COR-L47 (cell line): ENCODE data around the gene RNF150.

Source experiments
- DNase-seq: peaks from one replicate; lab custom pipeline; 2025; lab: John Stamatoyannopoulos, UW

The RNF150 gene

GRCh38 chr4:141131723-141132071 is 1.6 kb downstream of the RNF150 start:
- no peak for DNase-seq

DNA sequence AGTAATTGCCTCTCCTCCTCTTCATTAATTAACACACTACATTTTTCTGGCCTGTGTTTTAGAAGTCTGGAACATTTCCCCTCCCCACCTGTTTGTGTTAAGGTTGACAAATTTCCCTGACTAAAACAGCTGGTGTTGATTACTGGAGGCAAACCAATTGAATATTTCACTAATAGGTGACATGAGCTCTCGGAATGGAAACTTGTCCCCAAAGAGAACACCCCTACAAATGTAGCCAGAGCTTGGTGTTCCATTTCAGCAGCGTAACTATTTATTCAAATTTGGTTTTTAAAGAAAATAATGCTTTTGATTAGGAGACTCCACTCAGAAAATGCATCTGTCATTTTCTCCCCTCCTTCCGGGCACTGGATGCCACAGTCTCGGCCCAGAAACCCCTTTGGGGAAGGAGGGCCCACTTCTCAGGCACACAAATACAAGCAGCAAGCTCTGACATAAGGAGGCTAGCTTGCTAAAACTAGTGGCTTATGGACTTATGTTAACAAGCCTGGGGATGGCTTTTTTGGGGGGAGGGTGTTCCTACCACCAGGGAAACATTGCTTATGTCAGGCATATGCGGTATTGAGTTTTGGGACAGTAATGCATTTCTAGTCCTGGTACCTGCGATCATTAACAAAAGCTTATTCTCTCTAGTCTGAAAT is 2.2 kb downstream of the RNF150 start:
- DNase-seq = no peak

DNA sequence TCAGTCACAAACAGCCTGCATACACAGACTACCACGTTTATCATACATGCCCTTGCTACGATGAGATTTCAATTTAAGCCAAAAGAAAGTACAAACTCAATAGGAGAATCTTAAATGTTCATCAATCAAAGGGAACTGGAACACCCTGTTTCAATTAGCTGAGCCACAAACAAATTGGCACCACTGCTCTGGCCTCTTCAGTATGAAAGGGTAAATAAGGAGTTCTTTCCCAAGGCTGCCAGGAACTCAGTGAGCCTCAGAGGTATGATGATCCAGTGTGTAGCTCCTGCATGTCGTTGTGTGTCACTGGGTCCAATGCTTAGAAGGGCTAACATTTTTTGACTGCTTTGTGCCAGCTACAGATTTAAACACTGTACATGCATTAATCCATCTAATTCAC is 5.4 kb downstream of the RNF150 start:
- DNase-seq = no peak

GRCh38 chr4:141126769-141127168 is 6.5 kb downstream of the RNF150 start:
- no peak for DNase-seq

DNA sequence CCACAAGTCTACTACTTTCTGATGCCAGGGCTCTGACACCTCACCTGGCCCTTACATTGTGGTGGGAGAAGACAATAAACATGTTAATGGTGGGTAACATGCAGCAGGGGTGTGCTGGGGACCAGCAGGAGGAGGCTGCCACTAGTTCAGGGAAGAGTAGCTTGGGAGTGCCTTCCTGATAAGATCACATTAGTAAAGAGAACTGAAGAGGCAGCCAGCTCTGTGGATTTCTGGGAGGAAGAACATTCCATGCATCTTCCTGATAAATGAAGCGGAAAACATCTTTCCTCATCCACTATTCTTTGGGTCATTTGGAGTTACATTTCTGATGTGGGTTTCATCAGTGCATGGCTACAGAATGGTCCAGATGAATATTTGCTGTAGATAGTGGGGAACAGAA is 9.0 kb downstream of the RNF150 start:
- no peak for DNase-seq

GRCh38 chr4:141121768-141122454 is 11.4 kb downstream of the RNF150 start:
- no peak for DNase-seq

GRCh38 chr4:141121101-141121500 is 12.2 kb downstream of the RNF150 start:
- DNase-seq = no peak

DNA sequence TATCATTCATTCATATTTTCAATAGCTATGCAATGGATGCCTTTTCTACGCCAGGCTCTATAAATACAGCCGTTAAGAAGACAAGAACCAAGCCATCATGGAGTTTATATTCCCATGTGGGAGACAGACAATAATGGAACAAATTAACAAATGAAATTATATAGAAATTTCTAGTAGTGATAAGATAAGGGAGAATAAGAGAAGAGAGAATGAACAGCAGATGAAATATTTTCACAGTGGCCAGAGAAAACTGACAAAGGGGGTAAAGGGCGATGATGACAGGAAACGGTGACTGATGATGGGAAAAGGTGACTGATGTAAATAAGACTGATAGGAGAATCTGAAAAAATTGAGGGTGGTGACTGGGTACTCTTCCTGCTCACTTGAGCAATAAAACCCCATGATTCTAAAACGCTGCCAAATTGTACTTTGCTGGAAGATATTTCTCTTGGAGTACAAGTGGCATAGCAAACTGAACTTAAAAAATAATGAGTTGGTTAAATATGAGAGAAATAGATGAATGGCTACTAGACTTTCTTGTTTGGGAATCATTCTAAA is 13.2 kb downstream of the RNF150 start:
- no peak for DNase-seq

GRCh38 chr4:141119071-141119470 is 14.2 kb downstream of the RNF150 start:
- no peak for DNase-seq

- DNase-seq = no peak
Measured at GRCh38 chr4:141118381-141118780, 14.9 kb downstream of the RNF150 start.

DNA sequence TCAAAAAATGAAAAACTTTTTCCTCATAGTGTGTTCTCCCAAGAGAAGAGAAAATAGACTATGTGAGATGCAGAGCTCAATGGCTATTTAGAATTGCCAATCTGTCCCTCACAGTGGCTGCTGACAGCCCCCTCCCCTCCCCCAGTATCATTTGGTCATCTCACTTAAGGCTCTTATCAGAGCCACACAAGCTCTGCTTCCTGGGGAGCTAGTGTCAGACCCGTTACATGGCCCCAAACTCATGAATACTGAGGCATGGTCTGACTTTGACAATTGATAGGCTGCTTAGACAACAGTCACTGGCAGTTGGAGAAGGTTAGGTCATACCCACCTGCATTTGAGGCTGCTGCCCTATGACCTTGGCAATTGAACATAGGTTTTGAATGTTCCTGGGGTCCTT is 15.3 kb downstream of the RNF150 start:
- no peak for DNase-seq

- DNase-seq = no peak
Measured at GRCh38 chr4:141109983-141110382, 23.3 kb downstream of the RNF150 start.

- no peak for DNase-seq
Measured at GRCh38 chr4:141107927-141108326, 25.3 kb downstream of the RNF150 start.

- no peak for DNase-seq
Measured at GRCh38 chr4:141102367-141102766, 30.9 kb downstream of the RNF150 start.

DNA sequence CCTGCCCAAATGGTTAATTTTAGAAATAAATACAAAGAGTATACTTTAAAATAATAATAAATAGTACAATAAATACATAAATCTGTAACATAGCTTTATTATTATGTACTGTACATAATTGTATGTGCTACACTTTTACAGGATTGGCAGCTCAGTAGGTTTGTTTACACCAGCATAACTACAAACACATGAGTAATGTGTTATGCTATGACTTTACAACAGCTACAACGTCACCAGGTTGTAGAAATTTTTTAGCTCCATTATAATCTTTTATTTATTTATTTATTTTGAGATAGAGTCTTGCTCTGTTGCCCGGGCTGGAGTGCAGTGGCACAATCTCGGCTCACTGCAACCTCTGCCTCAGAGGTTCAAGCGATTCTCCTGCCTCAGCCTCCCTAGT is 31.8 kb downstream of the RNF150 start:
- DNase-seq = no peak

DNA sequence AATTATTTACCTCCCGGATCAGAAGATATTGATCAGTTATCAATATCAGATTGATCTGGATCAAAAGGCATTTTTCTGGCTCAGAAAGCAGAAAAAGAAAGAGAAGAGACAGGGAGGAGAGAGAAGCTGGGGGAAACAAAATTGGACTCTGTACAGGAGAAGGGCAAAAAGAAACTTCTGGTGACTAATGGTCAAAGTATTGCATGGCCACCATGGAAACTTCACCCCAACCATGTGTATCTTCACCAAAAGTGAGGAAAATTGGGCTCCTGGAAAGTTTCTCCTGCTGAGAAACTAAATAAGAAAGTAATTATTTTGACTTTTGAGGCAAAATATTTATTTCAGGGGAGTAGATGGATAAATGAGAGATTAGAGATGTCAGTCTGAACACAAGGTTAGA is 33.9 kb downstream of the RNF150 start:
- no peak for DNase-seq

GRCh38 chr4:141098163-141098562 is 35.1 kb downstream of the RNF150 start:
- DNase-seq = no peak

- DNase-seq = no peak
Measured at GRCh38 chr4:141090473-141090872, 42.8 kb downstream of the RNF150 start.

DNA sequence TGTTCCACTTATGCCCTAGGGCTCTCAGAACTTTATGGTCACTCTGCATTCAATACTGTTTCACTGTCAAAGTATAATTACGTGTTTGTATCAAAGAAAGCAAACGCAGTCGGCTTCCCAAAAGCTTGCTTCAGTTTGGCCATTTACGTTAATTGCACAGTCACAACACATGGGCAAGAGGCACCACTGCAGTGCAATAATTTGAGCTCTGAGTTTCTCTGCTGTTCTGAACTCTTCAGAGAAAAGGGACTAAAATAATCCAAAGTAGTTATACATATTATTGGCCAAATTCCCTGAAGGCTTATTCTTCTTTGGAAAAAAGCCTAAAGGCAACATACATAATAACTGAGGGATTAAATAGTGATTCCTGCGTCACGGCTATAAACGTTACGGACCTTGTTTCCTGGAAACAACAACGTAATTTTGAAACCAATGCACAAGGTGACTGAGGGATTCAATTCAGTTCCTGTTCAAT is 51.3 kb downstream of the RNF150 start:
- DNase-seq = peak; percentile 24

DNA sequence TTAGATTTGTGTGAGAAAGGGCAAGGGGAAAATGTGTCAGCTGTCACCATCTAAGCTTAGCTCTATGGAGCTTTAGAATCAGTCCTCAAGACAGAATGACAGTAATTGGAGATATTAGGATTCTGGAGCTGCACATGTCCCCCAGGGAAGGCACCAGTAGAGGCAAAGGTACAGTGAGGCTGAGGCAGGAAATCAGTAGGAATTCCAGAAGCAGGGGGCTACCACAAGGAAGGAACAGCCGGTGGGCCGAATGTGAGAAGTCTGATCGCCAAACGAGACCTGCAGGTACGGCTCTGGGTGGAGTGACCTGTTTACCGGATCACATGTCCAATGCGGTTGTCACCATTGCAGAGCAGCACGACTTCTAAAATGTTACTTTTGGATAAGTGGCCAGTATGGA is 52.6 kb downstream of the RNF150 start:
- DNase-seq = no peak

DNA sequence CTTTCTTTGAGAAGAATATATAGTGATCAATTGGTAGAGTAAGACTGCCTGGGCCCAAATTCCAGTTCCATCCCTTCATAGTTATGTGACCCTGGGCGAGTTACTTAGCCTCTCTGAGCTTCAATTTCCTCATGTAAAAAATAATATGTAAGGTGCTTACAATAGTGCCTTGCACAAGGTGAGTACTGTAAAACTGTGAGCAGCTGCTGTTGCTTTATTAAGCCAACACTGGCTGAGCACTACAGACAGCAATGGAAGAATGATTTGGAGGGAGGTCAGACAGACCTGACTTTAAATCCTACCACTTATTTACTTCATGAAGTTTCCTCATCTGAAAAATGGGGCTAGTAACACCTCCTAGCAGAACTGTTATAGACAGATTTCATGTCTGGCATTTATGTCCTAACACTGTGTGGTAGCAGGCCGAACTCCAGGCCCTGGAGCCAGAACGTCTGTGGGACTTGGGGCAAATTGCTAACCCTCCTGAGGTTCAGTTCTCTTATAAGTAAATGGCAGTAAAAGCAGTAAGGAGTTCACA is 53.8 kb downstream of the RNF150 start:
- no peak for DNase-seq

- DNase-seq = no peak
Measured at GRCh38 chr4:141078871-141079270, 54.4 kb downstream of the RNF150 start.

- DNase-seq = no peak
Measured at GRCh38 chr4:141077611-141078225, 55.6 kb downstream of the RNF150 start.
